Ectodermal cell (in vitro differentiated cells): Measurements from ENCODE around the gene UBASH3A.

Experiments used
- H3K27ac ChIP-seq: 2 replicates; pipeline ENCODE4 v1.7.0; 2013; ENCODE audit warnings: mild to moderate bottlenecking, low read depth, low read length; ENCODE audit not compliant: insufficient read depth, poor library complexity, severe bottlenecking
- H3K27me3 ChIP-seq: 2 replicates; pipeline ENCODE4 v1.7.0; 2013; ENCODE audit warnings: mild to moderate bottlenecking, low read length; ENCODE audit not compliant: insufficient read depth, control insufficient read depth, poor library complexity, severe bottlenecking
- H3K36me3 ChIP-seq: one replicate; pipeline ENCODE4 v1.7.0; 2013; ENCODE audit warnings: low read length; ENCODE audit not compliant: control insufficient read depth, insufficient read depth
- H3K4me1 ChIP-seq: one replicate; pipeline ENCODE4 v1.7.0; 2013; ENCODE audit warnings: low read length; ENCODE audit not compliant: control insufficient read depth, insufficient read depth
- H3K4me3 ChIP-seq: 2 replicates; pipeline ENCODE4 v1.7.0; 2013; ENCODE audit warnings: low read depth, low read length, control low read depth; ENCODE audit not compliant: insufficient read depth
- H3K9me3 ChIP-seq: 2 replicates; pipeline ENCODE4 v1.7.0; 2013; ENCODE audit warnings: mild to moderate bottlenecking, low read length, moderate library complexity; ENCODE audit not compliant: control insufficient read depth
- WGBS, 2 experiments: methylation state at CpG; one replicate each; pipeline ENCODE4 v1.1.7; 2013; ENCODE audit warnings: missing lambda C conversion rate in 2 of 2; 5-methylcytosine and 5-hydroxymethylcytosine counted together

UBASH3A gene

DNA sequence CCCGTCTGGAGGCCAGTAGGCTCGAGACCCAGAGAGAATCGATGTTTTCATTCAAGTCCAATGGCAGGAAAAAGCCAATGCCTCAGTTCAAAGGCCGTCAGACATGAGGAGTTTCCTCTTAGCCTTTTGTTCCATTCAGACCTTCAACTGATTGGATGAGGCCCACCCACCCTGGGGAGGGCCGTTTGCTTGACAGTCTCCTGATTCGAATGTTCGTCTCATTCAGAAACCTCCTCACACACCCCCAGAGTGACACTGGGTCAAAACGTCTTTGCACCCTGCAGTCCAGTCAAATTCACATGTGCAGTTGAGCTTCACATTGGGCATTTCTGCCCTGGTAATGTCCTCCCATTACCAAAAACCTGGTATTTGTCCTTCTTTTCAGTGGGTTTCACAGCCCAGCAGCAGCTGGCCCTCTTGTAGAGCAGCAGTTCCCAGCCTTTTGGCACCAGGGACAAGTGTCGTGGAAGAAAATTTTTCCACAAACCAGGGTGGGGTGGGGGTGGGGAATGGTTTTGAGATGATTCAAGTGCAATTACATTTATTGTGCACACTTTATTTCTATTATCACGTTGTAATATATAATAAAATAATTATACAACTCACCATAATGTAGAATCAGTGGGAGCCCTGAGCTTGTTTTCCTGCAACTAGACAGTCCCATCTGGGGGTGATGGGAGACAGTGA is 52.2 kb downstream of the UBASH3A start:
- Histone ChIP-seq H3K36me3 (no peaks in the 10 kb centered on the region), H3K27ac (no peak overlapping the region), H3K4me3 (no peak overlapping the region), H3K27me3 (no peaks in the 10 kb centered on the region), H3K9me3 (no peaks in the 10 kb centered on the region), H3K4me1 (no peaks in the 10 kb centered on the region)
- 92 to 94% methylated on average over 8 to 9 of the region's 10 CpGs for WGBS, 2 experiments

GRCh38 chr21:42456457-42456856 is 52.8 kb downstream of the UBASH3A start:
- H3K27me3 ChIP-seq, result no peaks in the 10 kb centered on the region
- WGBS, 2 experiments, result 83 to 89% methylated on average over 8 of the region's 8 CpGs
- no peak overlapping the region for H3K27ac ChIP-seq
- no peaks in the 10 kb centered on the region for H3K36me3 ChIP-seq
- H3K4me3 ChIP-seq, result no peak overlapping the region
- H3K9me3 ChIP-seq, result no peaks in the 10 kb centered on the region
- no peaks in the 10 kb centered on the region for H3K4me1 ChIP-seq

DNA sequence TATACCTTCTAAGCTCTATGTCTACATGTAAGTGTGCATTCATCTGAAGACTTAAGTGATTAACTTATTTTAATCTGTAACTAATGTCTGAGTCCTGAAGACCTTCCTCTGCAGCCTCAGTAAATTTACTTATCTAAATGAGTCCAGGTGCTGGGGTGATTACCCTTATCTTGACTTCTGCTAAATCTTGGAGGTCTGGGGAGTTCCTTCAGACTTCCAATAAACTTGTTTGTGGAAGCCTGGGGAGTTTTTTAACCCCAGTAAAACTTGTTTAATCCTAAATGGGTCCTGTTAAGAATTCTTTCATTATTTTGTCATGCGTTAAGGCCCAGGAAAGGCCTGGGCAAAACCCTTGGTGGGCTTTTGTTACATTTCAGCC is 55.4 kb downstream of the UBASH3A start:
- Histone ChIP-seq H3K4me3 (no peak overlapping the region), H3K27me3 (no peaks in the 10 kb centered on the region), H3K36me3 (no peaks in the 10 kb centered on the region), H3K9me3 (no peaks in the 10 kb centered on the region), H3K27ac (no peak overlapping the region), H3K4me1 (peaks cover 5% of the 10 kb centered on the region)
- WGBS, 2 experiments, result 69 to 73% methylated on average over 1 of the region's 1 CpG

DNA sequence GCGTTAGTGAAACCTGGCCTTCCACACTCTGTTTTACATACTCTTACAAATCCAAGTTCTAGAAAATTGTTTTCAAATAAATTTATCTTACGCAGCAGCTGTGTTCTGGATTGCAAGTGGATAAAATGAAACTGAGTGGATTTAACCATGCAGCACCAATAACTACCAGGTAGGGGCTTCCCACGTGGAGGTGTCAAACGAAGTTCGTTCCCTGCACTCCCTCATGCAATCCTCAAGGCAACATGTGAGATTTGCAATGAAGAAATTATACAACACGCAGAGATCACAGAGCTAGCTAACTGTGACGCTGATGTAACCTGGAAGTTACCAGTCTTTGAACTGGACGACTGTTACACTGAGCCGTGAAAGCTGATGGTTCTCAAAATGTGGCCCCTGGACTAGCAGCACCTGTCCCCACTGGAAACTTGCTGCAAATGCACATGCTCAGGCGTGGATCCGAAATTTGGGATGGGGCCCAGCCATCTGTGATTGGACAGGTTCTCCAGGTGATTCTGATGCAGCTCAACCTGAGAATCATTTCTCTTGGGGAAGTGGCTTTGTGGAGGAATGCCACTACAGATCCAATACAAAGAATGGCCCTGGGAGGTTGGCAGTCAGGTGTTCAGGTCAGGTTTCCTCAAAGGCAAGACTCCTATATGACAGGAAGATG is 56.0 kb downstream of the UBASH3A start:
- Histone ChIP-seq H3K27me3 (no peaks in the 10 kb centered on the region), H3K4me3 (no peak overlapping the region), H3K27ac (no peak overlapping the region), H3K4me1 (peaks cover 5% of the 10 kb centered on the region), H3K9me3 (no peaks in the 10 kb centered on the region), H3K36me3 (no peaks in the 10 kb centered on the region)
- 84 to 86% methylated on average over 11 of the region's 11 CpGs for WGBS, 2 experiments

DNA sequence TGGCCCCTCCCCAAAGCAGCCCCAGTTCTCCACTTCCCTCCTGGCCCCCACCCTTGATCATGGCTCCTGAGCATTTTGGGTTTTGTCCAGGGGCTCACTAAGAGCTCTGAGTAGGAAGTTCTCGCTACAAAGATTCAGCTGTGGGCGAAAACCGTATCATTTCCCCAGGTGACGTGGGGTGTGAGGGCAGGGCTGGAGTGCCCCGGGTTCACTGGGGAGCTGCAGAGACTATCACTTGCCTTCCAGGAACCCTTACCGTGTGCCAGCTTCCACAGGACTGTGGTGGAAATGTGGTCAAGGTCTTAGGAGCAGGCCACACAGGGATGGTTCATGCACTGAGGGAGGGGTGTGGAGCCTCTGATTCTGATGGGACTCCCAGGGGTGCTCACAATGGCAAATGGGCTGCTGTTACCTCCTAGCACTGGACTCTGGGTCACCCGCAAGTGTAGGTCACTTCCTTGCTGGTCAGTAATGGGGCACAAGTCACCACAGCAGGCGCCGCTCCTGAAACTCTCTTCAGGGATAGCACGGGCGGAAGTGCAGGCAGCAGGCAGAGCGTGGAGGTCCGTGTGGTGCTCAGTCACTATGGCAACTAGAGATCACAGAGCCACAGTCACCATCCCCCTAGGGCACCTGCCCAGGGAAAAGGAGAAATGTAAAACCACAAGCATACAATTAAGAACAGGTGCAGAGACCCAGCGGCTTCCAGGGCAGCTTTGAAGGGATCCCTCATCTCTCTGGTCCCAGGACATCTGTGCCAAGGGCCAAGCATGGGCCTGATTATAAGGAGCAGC is 56.9 kb downstream of the UBASH3A start:
- 87 to 88% methylated on average over 14 of the region's 14 CpGs for WGBS, 2 experiments
- H3K27ac ChIP-seq, result no peak overlapping the region
- H3K9me3 ChIP-seq, result no peaks in the 10 kb centered on the region
- H3K36me3 ChIP-seq, result no peaks in the 10 kb centered on the region
- peaks cover 5% of the 10 kb centered on the region for H3K4me1 ChIP-seq
- no peaks in the 10 kb centered on the region for H3K27me3 ChIP-seq
- H3K4me3 ChIP-seq, result no peak overlapping the region

DNA sequence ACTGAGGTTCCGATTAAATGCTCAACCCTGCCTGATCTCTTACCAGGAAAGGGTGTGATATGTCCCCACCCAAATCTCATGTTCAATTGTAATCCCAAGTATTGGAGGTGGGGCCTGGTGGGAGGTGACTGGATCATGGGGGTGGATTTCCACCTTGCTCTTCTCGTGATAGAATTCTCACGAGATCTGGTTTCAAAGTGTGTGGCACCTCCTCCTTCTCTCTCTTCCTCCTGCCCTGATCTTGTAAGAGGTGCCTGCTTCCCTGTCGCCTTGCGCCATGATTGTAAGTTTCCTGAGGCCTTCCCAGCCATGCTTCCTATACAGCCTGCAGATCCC is 57.5 kb downstream of the UBASH3A start:
- H3K27ac ChIP-seq, result no peak overlapping the region
- no peaks in the 10 kb centered on the region for H3K36me3 ChIP-seq
- H3K4me1 ChIP-seq, result peaks cover 5% of the 10 kb centered on the region
- no peak overlapping the region for H3K4me3 ChIP-seq
- no peaks in the 10 kb centered on the region for H3K27me3 ChIP-seq
- H3K9me3 ChIP-seq, result no peaks in the 10 kb centered on the region
- 90 to 91% methylated on average over 5 of the region's 5 CpGs for WGBS, 2 experiments

DNA sequence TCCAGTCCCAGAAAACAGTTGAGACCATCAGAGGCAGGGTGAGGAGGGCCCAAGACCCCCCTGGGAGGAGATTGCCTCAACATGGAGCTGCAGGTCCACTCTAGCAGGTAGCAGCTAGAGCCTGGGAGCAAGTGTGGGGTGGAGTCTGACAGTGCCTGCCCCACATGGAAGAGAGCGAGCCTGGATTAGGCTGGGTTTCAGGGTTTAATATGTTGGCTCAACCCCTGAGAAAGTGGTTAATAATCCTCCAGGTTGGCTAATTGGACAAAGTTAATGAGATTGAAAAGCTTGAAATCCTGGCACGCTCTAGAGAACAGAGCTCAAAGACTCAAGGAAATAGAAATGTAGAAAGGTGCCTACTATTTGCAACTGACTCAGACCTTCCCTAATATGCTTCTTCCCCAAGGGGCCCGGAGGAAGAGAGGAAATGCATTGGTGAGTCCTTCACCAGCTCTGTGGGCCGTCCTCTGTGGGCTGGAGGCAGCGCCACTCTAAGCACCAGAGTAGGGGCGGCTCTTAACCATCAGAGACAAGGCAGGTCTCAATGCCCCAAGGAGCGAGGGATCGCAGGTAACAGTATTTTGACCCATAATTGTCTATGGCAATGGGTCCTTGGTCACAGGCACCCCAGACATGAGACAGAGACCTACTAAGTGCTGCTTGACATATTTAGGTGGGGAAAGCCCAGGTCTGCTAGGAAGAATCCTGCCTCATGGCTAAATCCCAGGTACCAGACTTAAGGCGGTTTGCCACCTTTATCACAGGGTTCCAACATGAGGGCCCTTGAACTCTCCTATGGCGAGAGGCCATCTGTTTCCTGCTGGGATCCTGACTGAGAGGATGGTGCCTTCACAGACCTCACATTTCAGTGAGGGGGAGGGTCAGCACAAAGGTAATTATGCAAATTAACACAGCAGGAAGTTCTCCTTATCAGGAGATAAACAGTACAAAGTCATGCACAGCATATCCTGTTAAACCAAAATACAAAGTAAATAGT is 58.5 kb downstream of the UBASH3A start:
- H3K36me3 ChIP-seq, result no peaks in the 10 kb centered on the region
- H3K9me3 ChIP-seq, result no peaks in the 10 kb centered on the region
- no peak overlapping the region for H3K4me3 ChIP-seq
- H3K27me3 ChIP-seq, result no peaks in the 10 kb centered on the region
- no peak overlapping the region for H3K27ac ChIP-seq
- H3K4me1 ChIP-seq, result peaks cover 12% of the 10 kb centered on the region
- 86 to 89% methylated on average over 10 of the region's 10 CpGs for WGBS, 2 experiments

GRCh38 chr21:42463861-42464515 is 60.3 kb downstream of the UBASH3A start:
- H3K27ac ChIP-seq, result no peak overlapping the region
- H3K9me3 ChIP-seq, result no peaks in the 10 kb centered on the region
- no peaks in the 10 kb centered on the region for H3K27me3 ChIP-seq
- H3K36me3 ChIP-seq, result no peaks in the 10 kb centered on the region
- H3K4me1 ChIP-seq, result peaks cover 17% of the 10 kb centered on the region
- no peak overlapping the region for H3K4me3 ChIP-seq
- WGBS, 2 experiments, result 93 to 94% methylated on average over 17 of the region's 17 CpGs

- Histone ChIP-seq H3K27me3 (no peaks in the 10 kb centered on the region), H3K36me3 (no peaks in the 10 kb centered on the region), H3K27ac (no peak overlapping the region), H3K4me1 (peaks cover 19% of the 10 kb centered on the region), H3K9me3 (no peaks in the 10 kb centered on the region), H3K4me3 (no peak overlapping the region)
- WGBS, 2 experiments, result 76 to 79% methylated on average over 8 of the region's 8 CpGs
These were observed 61.5 kb downstream of the UBASH3A start for GRCh38 chr21:42465008-42465802.
